Gastrocnemius medialis (tissue), 4 donors: Measurements from ENCODE around the gene GABRA5. TPM values are rescaled to one million over a fixed set of nuclear protein-coding genes. Genes with fewer than 3 reads are reported as not detected.

ENCODE experiments used
- ATAC-seq, 2 donors: fragments of 150-250 bp; one replicate each; pipeline ENCODE4 v1.9.1; 2016
- DNase-seq, 2 donors: peaks; one replicate each; pipeline ENCODE4 v3.0.0-alpha.2; 2019
- H3K27ac ChIP-seq, 4 donors: fragments of 200-600 bp; sonication (generic); 1 replicate in 1 of 4; 2 replicates in 3 of 4; pipeline ENCODE4 v1.5.1; 2016 to 2018; ENCODE audit warnings: mild to moderate bottlenecking in 2 of 4, moderate library complexity in 1 of 4
- H3K27me3 ChIP-seq, 3 donors: fragments of 200-600 bp; sonication (generic) in 2 of 3; 1 replicate in 1 of 3; 2 replicates in 2 of 3; pipeline versions ENCODE4 v1.5.1 to v1.6.0; 2016 to 2019; ENCODE audit warnings: mild to moderate bottlenecking in 1 of 3, moderate library complexity in 1 of 3
- H3K36me3 ChIP-seq, 2 donors: fragments of 200-600 bp; sonication (generic) in 1 of 2; one replicate each; pipeline ENCODE4 v1.5.1; 2017 to 2018
- H3K4me1 ChIP-seq, 2 donors: fragments of 200-600 bp; sonication (generic) in 1 of 2; one replicate each; pipeline ENCODE4 v1.5.1; 2016 to 2017; ENCODE audit warnings: mild to moderate bottlenecking in 2 of 2
- H3K4me3 ChIP-seq, 4 donors: fragments of 200-600 bp; sonication (generic) in 3 of 4; 1 replicate in 1 of 4; 2 replicates in 3 of 4; pipeline ENCODE4 v1.5.1; 2016 to 2019; ENCODE audit warnings: mild to moderate bottlenecking in 2 of 4
- H3K9me3 ChIP-seq, 3 donors: fragments of 200-600 bp; sonication (generic) in 2 of 3; 1 replicate in 1 of 3; 2 replicates in 2 of 3; pipeline ENCODE4 v1.5.1; 2016 to 2019
- CTCF ChIP-seq, 5 experiments: fragments of 450-650 bp in 3 of 5; fragments of 200-600 bp in 2 of 5; sonication (generic) in 2 of 5; IDR thresholded peaks in 4 of 5; conservative IDR thresholded peaks in 1 of 5; 1 replicate in 4 of 5; 2 replicates in 1 of 5; pipeline ENCODE4 v1.5.1; 2016 to 2019; ENCODE audit warnings: antibody characterized with exemption in 5 of 5, mild to moderate bottlenecking in 3 of 5, moderate library complexity in 3 of 5
- POLR2A ChIP-seq, 2 donors: fragments of 450-650 bp; IDR thresholded peaks; one replicate each; pipeline ENCODE4 v1.6.1; 2017; ENCODE audit warnings: antibody characterized with exemption in 2 of 2, mild to moderate bottlenecking in 2 of 2, moderate library complexity in 2 of 2
- in situ Hi-C, 4 donors: fragments of 200-750 bp; cut with MboI; loops; one replicate each; pipeline versions ENCODE4 v1.15.0 to v1.8.0; 2017; ENCODE audit warnings: low sequenced_read_pairs in 4 of 4
- intact Hi-C: fragments of 100-400 bp; cut with DNase I; formaldehyde crosslinking; loops from one replicate; pipeline ENCODE4 v1.15.1; 2023; ENCODE audit warnings: low total_unique reads
- total RNA-seq, 4 donors: library from RNA; depleted of rRNA; stranded (reverse); fragments of >200 nt; gene quantifications; one replicate each; pipeline versions ENCODE4 v1.1.0 to v1.2.3, GENCODE V29; 2016

GABRA5 gene
- total RNA-seq, 4 donors from 2014 or later: not detected

- ATAC-seq (no peak), DNase-seq (no peak)
- no peaks in the 10 kb centered on the region for H3K36me3 ChIP-seq
- peaks cover 0 to 5% (median under 1%) of the 10 kb centered on the region in 3 donors for H3K27me3 ChIP-seq
- H3K27ac ChIP-seq: no peak overlapping the region
- in situ Hi-C loops: loop anchor here in 1 of 4 donors (25.0 kb wide), 1 partner anchor 1362 kb away; no protein-coding TSS in a partner anchor
- no peaks in the 10 kb centered on the region for H3K9me3 ChIP-seq
- TF ChIP-seq POLR2A (IDR thresholded peaks at IDR 0.05): no peak
- no peak overlapping the region for H3K4me3 ChIP-seq
- intact Hi-C loops: no loop called here
- no peaks in the 10 kb centered on the region for H3K4me1 ChIP-seq
Measured at GRCh38 chr15:26873846-26874245, 7.0 kb downstream of the GABRA5 start.

DNA sequence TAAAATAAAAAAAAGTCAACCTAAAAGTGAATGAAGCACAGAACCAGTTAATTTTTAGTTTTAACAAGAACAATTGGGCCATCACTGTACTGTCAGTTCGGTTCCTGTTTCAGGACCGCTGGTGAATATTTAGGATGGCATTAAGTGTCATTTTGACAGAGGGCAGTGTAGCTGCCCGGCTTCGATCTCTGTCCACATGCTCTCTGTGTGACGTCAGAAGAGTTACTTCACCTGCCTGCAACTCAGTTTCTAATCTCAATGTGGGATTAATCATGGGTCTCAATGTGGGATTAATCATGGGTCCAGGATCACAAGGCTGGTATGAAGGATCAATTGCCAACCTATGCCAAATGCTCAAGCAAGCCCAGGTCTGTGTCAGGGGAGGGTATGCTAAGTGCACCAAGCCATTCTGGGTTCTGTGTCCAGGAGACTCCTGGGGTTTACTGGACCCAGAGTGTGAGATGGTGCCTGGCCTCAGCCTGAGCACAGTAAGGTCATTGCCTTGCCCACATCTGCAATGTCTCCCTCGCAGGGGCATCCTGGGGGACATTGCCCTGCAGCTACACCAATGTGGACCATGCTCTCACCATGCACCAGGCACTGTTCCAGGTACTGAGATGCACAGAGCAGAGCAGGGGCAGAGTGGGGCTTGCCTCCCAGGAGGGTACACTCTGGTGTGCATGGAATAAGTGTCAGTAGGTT is 8.1 kb downstream of the GABRA5 start:
- Histone ChIP-seq H3K36me3 (no peaks in the 10 kb centered on the region), H3K27ac (no peak overlapping the region), H3K4me3 (no peak overlapping the region), H3K9me3 (no peaks in the 10 kb centered on the region), H3K27me3 (no peaks in the 10 kb centered on the region), H3K4me1 (no peaks in the 10 kb centered on the region)
- DNase-seq: no peak
- in situ Hi-C loops (loop anchor here in 2 of 4 donors (25.0 kb wide), 2 partner anchors 487 to 1363 kb away; no protein-coding TSS in a partner anchor), intact Hi-C loops (no loop called here)
- TF ChIP-seq POLR2A (IDR thresholded peaks at IDR 0.05): no peak
- no peak for TF ChIP-seq CTCF (IDR thresholded peaks at IDR 0.05 in 4 of 5, conservative IDR thresholded peaks at IDR 0.05 in 1 of 5)
- ATAC-seq: no peak

DNA sequence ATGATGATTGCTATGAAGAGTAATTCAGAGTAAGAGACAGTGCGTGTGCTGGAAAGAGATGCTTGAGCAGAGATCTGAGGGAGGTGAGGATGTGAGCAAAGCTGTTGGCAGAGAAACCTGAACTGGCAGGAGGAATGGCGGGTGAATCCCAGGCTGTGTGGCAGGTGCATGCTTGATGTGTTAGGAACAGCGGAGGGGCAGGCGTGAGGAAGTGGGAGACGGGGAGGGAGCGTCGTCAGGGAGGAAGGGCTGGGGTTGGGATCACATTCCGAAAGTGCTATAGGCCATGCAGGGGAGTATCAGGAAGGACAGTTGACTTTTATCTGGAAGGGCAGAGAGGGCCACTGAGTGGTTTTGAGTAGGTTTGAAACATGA is 8.6 kb downstream of the GABRA5 start:
- intact Hi-C loops (no loop called here), in situ Hi-C loops (loop anchor here in 1 of 4 donors (25.0 kb wide), 2 partner anchors 487 to 1363 kb away; no protein-coding TSS in a partner anchor)
- TF ChIP-seq POLR2A (IDR thresholded peaks at IDR 0.05) (no peak), CTCF (IDR thresholded peaks at IDR 0.05 in 4 of 5, conservative IDR thresholded peaks at IDR 0.05 in 1 of 5) (no peak)

DNA sequence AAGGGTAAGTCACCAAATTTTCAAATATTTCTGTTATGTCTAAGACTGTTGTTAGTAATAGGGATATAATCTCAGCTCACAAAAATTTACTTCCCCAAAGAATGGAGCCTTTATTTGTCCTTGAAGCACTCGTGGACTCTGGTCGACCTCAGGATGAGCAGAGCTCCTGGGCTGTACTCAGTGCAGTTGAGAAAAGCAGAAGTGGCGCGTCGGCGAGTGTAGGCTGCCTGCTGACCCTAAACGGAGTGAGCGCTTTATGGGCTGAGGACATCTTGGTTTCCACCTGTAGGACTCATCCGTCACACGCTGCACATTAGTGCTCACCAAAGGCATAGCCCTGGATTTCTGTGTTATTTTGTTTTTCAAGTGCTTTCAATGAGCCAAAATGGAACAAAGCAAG is 11.0 kb downstream of the GABRA5 start:
- H3K9me3 ChIP-seq: no peaks in the 10 kb centered on the region
- H3K36me3 ChIP-seq: no peaks in the 10 kb centered on the region
- in situ Hi-C loops: loop anchor here in 1 of 4 donors (25.0 kb wide), 2 partner anchors 484 to 1366 kb away; no protein-coding TSS in a partner anchor
- intact Hi-C loops: no loop called here
- TF ChIP-seq CTCF (IDR thresholded peaks at IDR 0.05 in 4 of 5, conservative IDR thresholded peaks at IDR 0.05 in 1 of 5) (no peak), POLR2A (IDR thresholded peaks at IDR 0.05) (no peak)
- H3K27me3 ChIP-seq: peaks cover 0 to 3% (median 0%) of the 10 kb centered on the region in 3 donors
- ATAC-seq (no peak), DNase-seq (no peak)
- no peak overlapping the region for H3K4me3 ChIP-seq
- no peak overlapping the region for H3K27ac ChIP-seq
- H3K4me1 ChIP-seq: no peaks in the 10 kb centered on the region

More for the DNA sequence above, 8.6 kb downstream of the GABRA5 start:
- no peaks in the 10 kb centered on the region for H3K36me3 ChIP-seq
- no peak overlapping the region for H3K27ac ChIP-seq
- H3K27me3 ChIP-seq: no peaks in the 10 kb centered on the region
- H3K9me3 ChIP-seq: no peaks in the 10 kb centered on the region
- no peak overlapping the region for H3K4me3 ChIP-seq
- ATAC-seq (no peak), DNase-seq (no peak)
- H3K4me1 ChIP-seq: no peaks in the 10 kb centered on the region

- intact Hi-C loops: no loop called here
- Histone ChIP-seq H3K36me3 (no peaks in the 10 kb centered on the region), H3K4me1 (no peaks in the 10 kb centered on the region), H3K27me3 (peaks cover 0 to 3% (median 0%) of the 10 kb centered on the region in 3 donors), H3K9me3 (no peaks in the 10 kb centered on the region), H3K4me3 (no peak overlapping the region), H3K27ac (no peak overlapping the region)
- TF ChIP-seq POLR2A (IDR thresholded peaks at IDR 0.05) (no peak), CTCF (IDR thresholded peaks at IDR 0.05 in 4 of 5, conservative IDR thresholded peaks at IDR 0.05 in 1 of 5) (no peak)
- DNase-seq: no peak
- in situ Hi-C loops: loop anchor here in 1 of 4 donors (25.0 kb wide), 2 partner anchors 483 to 1367 kb away; no protein-coding TSS in a partner anchor
- ATAC-seq: no peak
Measured at GRCh38 chr15:26879706-26880105, 12.8 kb downstream of the GABRA5 start.
